Endothelial cell of umbilical vein (primary cell): ENCODE measurements around the gene C3orf80.

Experiments used
- CTCF ChIP-seq, 2 donors: IDR thresholded peaks; 1 replicate in 1 of 2; 2 replicates in 1 of 2; pipeline ENCODE4 v1.5.1; 2011; ENCODE audit warnings: low read length in 2 of 2, mild to moderate bottlenecking in 2 of 2, moderate library complexity in 2 of 2, control low read depth in 1 of 2, inconsistent platforms in 1 of 2, low read depth in 1 of 2; ENCODE audit not compliant: insufficient read depth in 1 of 2; ENCODE audit errors: extremely low read depth in 1 of 2
- EZH2 ChIP-seq: IDR thresholded peaks from 2 replicates; pipeline ENCODE4 v1.6.1; 2012; ENCODE audit warnings: borderline replicate concordance, low read depth, mild to moderate bottlenecking, moderate library complexity, low read length, inconsistent platforms; ENCODE audit not compliant: severe bottlenecking
- JUN ChIP-seq: IDR thresholded peaks from 2 replicates; pipeline ENCODE4 v1.6.1; 2011; ENCODE audit warnings: borderline replicate concordance, low read depth; ENCODE audit not compliant: insufficient read length, insufficient read depth
- POLR2A ChIP-seq: IDR thresholded peaks from 2 replicates; pipeline ENCODE4 v1.6.1; 2012; ENCODE audit warnings: low read depth, mild to moderate bottlenecking, control low read depth, low read length
- POLR2AphosphoS5 ChIP-seq: IDR thresholded peaks from 2 replicates; pipeline ENCODE4 v1.6.1; 2012; ENCODE audit warnings: low read depth, mild to moderate bottlenecking, control low read depth, low read length, moderate library complexity; ENCODE audit not compliant: insufficient read depth

- no peak for TF ChIP-seq CTCF (IDR thresholded peaks at IDR 0.05; ENCODE audit: extremely low read depth in 1 of 2, insufficient read depth in 1 of 2, low read depth in 1 of 2, low read length in 2 of 2)
- no peak for TF ChIP-seq POLR2AphosphoS5
- no peak for TF ChIP-seq EZH2
- TF ChIP-seq JUN: no peak
- no peak for TF ChIP-seq POLR2A
These were observed 45.3 kb upstream of the C3orf80 start for GRCh38 chr3:160179906-160180305.
